Smooth muscle cell (in vitro differentiated cells): ENCODE results near the gene TEX261. TPM values are rescaled to one million over a fixed set of nuclear protein-coding genes. Genes with fewer than 3 reads are reported as not detected.

Source experiments
- DNase-seq: peaks from one replicate; lab custom pipeline; 2025; ENCODE audit not compliant: unreplicated experiment; lab: John Stamatoyannopoulos, UW
- H2AFZ ChIP-seq: fragments of 200-600 bp; sonication (generic); 2 replicates; pipeline ENCODE4 v1.6.0; 2016; ENCODE audit warnings: antibody characterized with exemption, low read depth, mild to moderate bottlenecking
- H3F3A ChIP-seq: fragments of 200-600 bp; sonication (generic); 2 replicates; pipeline ENCODE4 v1.6.0; 2017; ENCODE audit warnings: antibody characterized with exemption, low read depth
- H3K27ac ChIP-seq: fragments of 200-600 bp; sonication (generic); 2 replicates; pipeline ENCODE4 v1.5.1; 2016; ENCODE audit warnings: low read depth, mild to moderate bottlenecking
- H3K27me3 ChIP-seq: fragments of 200-600 bp; sonication (generic); 2 replicates; pipeline ENCODE4 v1.6.1; 2016; ENCODE audit warnings: low read depth, mild to moderate bottlenecking
- H3K36me3 ChIP-seq: fragments of 200-600 bp; sonication (generic); 2 replicates; pipeline ENCODE4 v1.5.1; 2016; ENCODE audit warnings: low read depth
- H3K4me1 ChIP-seq: fragments of 200-600 bp; sonication (generic); 2 replicates; pipeline ENCODE4 v1.5.1; 2016; ENCODE audit warnings: low read depth
- H3K4me2 ChIP-seq: fragments of 200-600 bp; sonication (generic); 2 replicates; pipeline ENCODE4 v1.6.0; 2016; ENCODE audit warnings: mild to moderate bottlenecking
- H3K4me3 ChIP-seq: fragments of 200-600 bp; sonication (generic); 2 replicates; pipeline ENCODE4 v1.5.1; 2016; ENCODE audit warnings: mild to moderate bottlenecking
- H3K79me2 ChIP-seq: fragments of 200-600 bp; sonication (generic); 2 replicates; pipeline ENCODE4 v1.6.0; 2016; ENCODE audit warnings: low read depth, mild to moderate bottlenecking
- H3K9ac ChIP-seq: fragments of 200-600 bp; sonication (generic); 2 replicates; pipeline ENCODE4 v1.6.0; 2016; ENCODE audit warnings: low read depth
- H3K9me3 ChIP-seq: fragments of 200-600 bp; sonication (generic); replicated peaks from 2 replicates; pipeline ENCODE4 v1.5.1; 2016; ENCODE audit warnings: low read depth
- H4K20me1 ChIP-seq: fragments of 200-600 bp; sonication (generic); 2 replicates; pipeline ENCODE4 v1.6.0; 2016; ENCODE audit warnings: low read depth
- CTCF ChIP-seq: fragments of 200-600 bp; sonication (generic); IDR thresholded peaks from 2 replicates; pipeline ENCODE4 v1.5.1; 2017; ENCODE audit warnings: borderline replicate concordance, mild to moderate bottlenecking, antibody characterized with exemption; ENCODE audit not compliant: insufficient read depth, poor library complexity, severe bottlenecking
- WGBS: methylation state at CpG from one replicate; pipeline ENCODE4 v1.1.7; 2016; ENCODE audit warnings: low lambda C conversion rate; 5-methylcytosine and 5-hydroxymethylcytosine counted together
- polyA plus RNA-seq: library from polyadenylated mRNA; unstranded; fragments of >200 nt; fragmentation: Nextera tagmentation; extraction: Ambion mirVana; gene quantifications from 2 replicates; pipeline ENCODE4 v1.2.1, GENCODE V29; 2016
- total RNA-seq: library from RNA; depleted of rRNA; stranded (reverse); fragments of >200 nt; gene quantifications from 2 replicates; pipeline ENCODE4 v1.2.3, GENCODE V29; 2014

The TEX261 gene
- total and polyA plus RNA-seq, 2 experiments from 2014 or later = 29.3 to 35.2 TPM

- no peak for DNase-seq
- Histone ChIP-seq H3K4me2 (peak overlapping the region; percentile 97), H3F3A (no peaks in the 10 kb centered on the region), H3K27me3 (no peaks in the 10 kb centered on the region), H3K27ac (no peak overlapping the region), H3K9ac (no peak overlapping the region), H3K4me1 (peaks cover 11% of the 10 kb centered on the region), H4K20me1 (peaks cover 23% of the 10 kb centered on the region), H3K36me3 (no peaks in the 10 kb centered on the region), H3K79me2 (peaks cover 25% of the 10 kb centered on the region), H3K4me3 (peak overlapping the region; percentile 96), H3K9me3 (no peaks in the 10 kb centered on the region), H2AFZ (peak overlapping the region; percentile 99)
- TF ChIP-seq CTCF = peak; percentile 16
- WGBS = 3% methylated on average over 11 of the region's 11 CpGs
Observed at GRCh38 chr2:70995426-70995729, 705 bp upstream of the TEX261 start.

- Histone ChIP-seq H3K27ac (no peak overlapping the region), H3K9me3 (no peaks in the 10 kb centered on the region), H3F3A (no peaks in the 10 kb centered on the region), H3K27me3 (no peaks in the 10 kb centered on the region), H3K4me3 (peak overlapping the region; percentile 96), H3K79me2 (peaks cover 25% of the 10 kb centered on the region), H3K4me1 (peaks cover 11% of the 10 kb centered on the region), H3K4me2 (peak overlapping the region; percentile 97), H4K20me1 (peaks cover 27% of the 10 kb centered on the region), H3K9ac (peak overlapping the region; percentile 90), H3K36me3 (no peaks in the 10 kb centered on the region), H2AFZ (peak overlapping the region; percentile 79)
- 2% methylated on average over 36 of the region's 49 CpGs for WGBS
- no peak for DNase-seq
- TF ChIP-seq CTCF = no peak
Observed at GRCh38 chr2:70994009-70994698, 519 bp downstream of the TEX261 start.

GRCh38 chr2:70992945-70993853 lies 1.5 kb downstream of the TEX261 start:
- no peaks in the 10 kb centered on the region for H3F3A ChIP-seq
- no peaks in the 10 kb centered on the region for H3K36me3 ChIP-seq
- no peaks in the 10 kb centered on the region for H3K27me3 ChIP-seq
- no peak overlapping the region for H2AFZ ChIP-seq
- H3K79me2 ChIP-seq = peaks cover 25% of the 10 kb centered on the region
- no peak for DNase-seq
- WGBS = 96% methylated on average over 12 of the region's 12 CpGs
- H4K20me1 ChIP-seq = peaks cover 27% of the 10 kb centered on the region
- TF ChIP-seq CTCF = no peak
- H3K9me3 ChIP-seq = no peaks in the 10 kb centered on the region
- peak overlapping the region; percentile 97 for H3K4me2 ChIP-seq
- H3K4me1 ChIP-seq = peaks cover 11% of the 10 kb centered on the region
- H3K4me3 ChIP-seq = peak overlapping the region; percentile 96
- no peak overlapping the region for H3K27ac ChIP-seq
- no peak overlapping the region for H3K9ac ChIP-seq
